Muscle layer of duodenum (tissue), 2 donors: ENCODE measurements around the gene EXOC4.

Experiments used
- H3K27ac ChIP-seq: one replicate; pipeline ENCODE4 v1.7.0; 2013; ENCODE audit warnings: mild to moderate bottlenecking, low read length
- H3K27me3 ChIP-seq: one replicate; pipeline ENCODE4 v1.7.0; 2013; ENCODE audit warnings: low read depth, mild to moderate bottlenecking, control low read depth, low read length
- H3K36me3 ChIP-seq, 2 donors: one replicate each; pipeline ENCODE4 v1.7.0; 2013; ENCODE audit warnings: low read length in 2 of 2, control low read depth in 1 of 2, mild to moderate bottlenecking in 1 of 2; ENCODE audit not compliant: insufficient read depth in 2 of 2, control insufficient read depth in 1 of 2
- H3K4me1 ChIP-seq, 2 donors: one replicate each; pipeline ENCODE4 v1.7.0; 2013; ENCODE audit warnings: low read length in 2 of 2, mild to moderate bottlenecking in 2 of 2, control low read depth in 1 of 2, moderate library complexity in 1 of 2; ENCODE audit not compliant: insufficient read depth in 2 of 2, control insufficient read depth in 1 of 2
- H3K4me3 ChIP-seq, 2 donors: one replicate each; pipeline ENCODE4 v1.7.0; 2013; ENCODE audit warnings: low read length in 2 of 2, low read depth in 1 of 2, mild to moderate bottlenecking in 1 of 2
- H3K9me3 ChIP-seq, 2 donors: one replicate each; pipeline ENCODE4 v1.7.0; 2013; ENCODE audit warnings: low read length in 2 of 2, control low read depth in 1 of 2, mild to moderate bottlenecking in 1 of 2; ENCODE audit not compliant: control insufficient read depth in 1 of 2
- donor health status: healthy.

The EXOC4 gene

DNA sequence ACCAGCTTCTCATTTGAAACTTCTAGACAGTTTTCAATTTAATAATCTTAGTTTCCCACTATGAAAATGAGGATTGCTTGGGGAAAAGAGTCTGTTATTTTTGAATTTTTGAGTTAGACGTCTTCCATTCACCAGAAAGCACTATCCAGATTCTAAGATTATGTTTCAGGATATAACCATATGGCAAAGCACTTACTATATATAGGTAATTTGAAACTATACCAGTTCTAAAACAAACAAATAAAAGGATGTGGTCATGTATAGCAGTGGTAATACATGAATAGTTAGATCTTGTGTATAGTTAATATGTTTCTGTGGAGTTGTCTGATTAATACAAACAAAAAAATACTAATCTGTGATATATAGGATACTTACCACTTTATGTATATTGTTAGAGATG, 320.0 kb downstream of the EXOC4 start:
- Histone ChIP-seq H3K9me3 (no peaks in the 10 kb centered on the region), H3K27ac (no peak overlapping the region), H3K27me3 (no peaks in the 10 kb centered on the region), H3K4me3 (no peak overlapping the region), H3K4me1 (no peaks in the 10 kb centered on the region), H3K36me3 (no peaks in the 10 kb centered on the region)

DNA sequence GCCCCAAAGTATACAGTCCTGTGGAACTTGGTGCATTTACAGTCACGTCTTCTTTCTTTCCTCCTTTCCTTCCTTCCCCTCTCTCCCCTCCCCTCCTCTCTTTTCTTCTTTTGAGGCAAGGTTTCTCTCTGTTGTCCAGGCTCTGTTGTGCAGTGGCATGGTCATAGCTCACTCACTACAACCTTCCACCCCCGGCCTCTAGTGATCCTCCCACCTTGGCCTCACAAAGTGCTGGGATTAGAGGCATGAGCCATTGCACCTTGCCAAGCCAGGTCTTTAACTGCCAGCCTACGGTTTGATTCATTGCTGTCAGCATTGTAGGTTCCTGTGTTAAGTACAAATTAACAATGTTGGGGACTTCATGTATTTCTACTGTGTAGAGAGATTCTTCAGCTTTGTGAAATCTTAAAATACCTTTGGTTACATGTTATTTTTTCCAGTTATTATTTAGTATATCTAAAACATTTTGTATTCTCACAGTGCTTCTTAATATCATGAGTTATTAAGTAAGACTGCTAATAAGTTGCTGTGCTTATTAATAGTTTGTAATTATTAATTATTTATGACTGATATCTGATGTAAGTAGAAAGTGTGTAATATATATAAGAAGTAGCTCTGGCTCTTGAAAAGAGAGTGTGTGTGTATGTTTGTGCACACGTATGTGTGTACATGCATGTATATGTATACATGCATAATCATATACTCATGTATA, 320.8 kb downstream of the EXOC4 start:
- no peak overlapping the region for H3K4me3 ChIP-seq

DNA sequence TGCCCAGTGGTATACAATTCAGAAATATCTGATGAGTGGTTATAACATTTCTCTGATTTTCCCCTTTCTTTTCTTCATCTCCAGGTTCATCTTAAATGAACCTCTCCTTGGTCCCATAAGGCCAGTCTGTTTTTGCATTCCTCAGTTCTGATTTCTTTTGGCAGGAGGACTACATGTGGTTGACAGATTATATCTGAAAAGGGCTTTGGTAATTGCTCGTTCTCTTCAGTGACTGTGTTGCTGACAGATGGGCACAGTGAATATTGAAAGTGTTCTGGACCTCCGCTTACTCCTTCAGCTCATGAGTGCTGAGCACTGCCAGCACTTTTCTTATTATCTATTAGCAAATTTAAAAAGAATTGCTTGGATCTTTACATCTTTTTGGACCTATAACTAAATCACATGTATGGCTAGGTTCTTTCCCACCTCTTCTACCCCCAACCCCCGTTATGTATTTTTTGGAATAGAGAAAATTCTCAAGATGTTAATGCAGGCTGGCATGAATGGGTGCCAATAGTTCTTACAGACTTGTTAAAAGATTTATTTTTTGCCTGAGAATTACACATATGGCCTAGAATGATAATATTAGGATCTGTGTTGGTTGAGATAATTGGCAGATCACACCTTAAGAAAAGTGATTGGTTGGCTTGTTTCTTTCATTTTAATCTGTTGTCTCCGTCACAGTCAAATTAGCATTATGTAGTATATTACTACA, 323.0 kb downstream of the EXOC4 start:
- Histone ChIP-seq H3K36me3 (no peaks in the 10 kb centered on the region), H3K27ac (no peak overlapping the region), H3K27me3 (no peaks in the 10 kb centered on the region), H3K4me3 (no peak overlapping the region), H3K4me1 (no peaks in the 10 kb centered on the region), H3K9me3 (no peaks in the 10 kb centered on the region)

More for the DNA sequence above, 320.8 kb downstream of the EXOC4 start:
- Histone ChIP-seq H3K27ac (no peak overlapping the region), H3K36me3 (no peaks in the 10 kb centered on the region), H3K4me1 (no peaks in the 10 kb centered on the region), H3K27me3 (no peaks in the 10 kb centered on the region), H3K9me3 (no peaks in the 10 kb centered on the region)

DNA sequence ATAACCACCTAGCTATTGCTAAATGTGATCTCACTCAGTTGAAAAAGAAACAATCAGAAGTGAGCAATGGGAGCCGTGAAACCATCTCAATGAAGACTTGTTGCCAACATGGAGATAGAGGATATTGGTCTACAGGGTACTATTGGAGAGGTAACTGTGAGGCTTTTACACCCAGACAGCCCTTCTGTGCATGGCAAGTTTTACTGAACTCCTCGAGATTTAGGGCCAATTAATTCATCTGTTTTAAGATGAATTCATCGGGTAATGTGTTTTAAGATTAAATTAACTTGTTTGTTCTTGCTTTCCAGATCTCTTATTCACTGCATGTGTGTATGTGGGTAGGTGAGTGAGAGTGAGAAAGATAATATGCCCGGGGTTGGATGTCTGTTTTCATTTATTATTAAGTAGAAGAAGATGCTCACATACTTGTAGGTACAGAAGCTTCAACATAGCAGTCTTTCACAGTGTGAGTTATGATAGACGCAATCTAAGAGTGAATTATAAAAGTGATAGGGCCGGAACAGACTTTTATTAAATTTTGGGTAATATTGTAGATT, 323.8 kb downstream of the EXOC4 start:
- Histone ChIP-seq H3K4me1 (no peaks in the 10 kb centered on the region), H3K27ac (no peak overlapping the region)

DNA sequence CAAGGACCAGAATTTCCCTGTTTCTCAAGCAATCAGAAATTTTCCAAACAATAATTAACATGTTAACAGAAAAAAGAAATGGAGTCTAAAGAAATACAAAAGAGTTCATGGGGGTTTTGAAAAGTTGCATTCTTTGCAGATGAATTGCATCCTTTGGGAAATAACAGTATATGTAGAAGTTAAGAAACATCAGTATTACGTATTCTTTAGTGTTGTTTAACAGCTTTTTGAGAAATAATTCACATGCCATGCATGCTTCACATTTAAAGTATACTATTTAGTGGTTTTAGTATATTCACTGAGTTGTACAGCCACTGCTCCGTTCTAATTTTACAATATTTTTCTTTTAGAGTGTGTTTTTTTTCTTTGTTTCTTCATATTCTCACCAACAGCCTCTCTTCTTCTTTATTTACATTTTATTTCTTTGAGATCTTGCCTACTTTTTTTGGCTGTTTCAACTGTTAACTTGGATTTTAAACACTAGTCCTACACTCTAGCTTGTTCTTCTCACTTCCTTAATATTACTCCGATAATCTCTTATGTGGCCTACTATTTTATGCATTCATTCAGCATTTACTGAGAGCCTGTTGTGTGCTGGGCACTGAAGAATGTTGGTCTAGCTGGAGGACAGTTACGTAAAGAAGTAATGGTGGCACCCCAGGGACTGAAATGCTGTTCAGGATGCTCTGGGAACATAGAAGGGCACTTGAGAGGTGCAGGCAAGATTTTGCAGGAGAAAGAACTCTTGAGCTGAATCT, 330.1 kb downstream of the EXOC4 start:
- Histone ChIP-seq H3K9me3 (no peaks in the 10 kb centered on the region), H3K27ac (no peak overlapping the region), H3K36me3 (no peaks in the 10 kb centered on the region), H3K27me3 (no peaks in the 10 kb centered on the region), H3K4me3 (no peak overlapping the region), H3K4me1 (peaks cover 0 to 3% of the 10 kb centered on the region in 2 donors)

More for the DNA sequence above, 323.8 kb downstream of the EXOC4 start:
- Histone ChIP-seq H3K4me3 (no peak overlapping the region), H3K36me3 (no peaks in the 10 kb centered on the region), H3K9me3 (no peaks in the 10 kb centered on the region), H3K27me3 (no peaks in the 10 kb centered on the region)

DNA sequence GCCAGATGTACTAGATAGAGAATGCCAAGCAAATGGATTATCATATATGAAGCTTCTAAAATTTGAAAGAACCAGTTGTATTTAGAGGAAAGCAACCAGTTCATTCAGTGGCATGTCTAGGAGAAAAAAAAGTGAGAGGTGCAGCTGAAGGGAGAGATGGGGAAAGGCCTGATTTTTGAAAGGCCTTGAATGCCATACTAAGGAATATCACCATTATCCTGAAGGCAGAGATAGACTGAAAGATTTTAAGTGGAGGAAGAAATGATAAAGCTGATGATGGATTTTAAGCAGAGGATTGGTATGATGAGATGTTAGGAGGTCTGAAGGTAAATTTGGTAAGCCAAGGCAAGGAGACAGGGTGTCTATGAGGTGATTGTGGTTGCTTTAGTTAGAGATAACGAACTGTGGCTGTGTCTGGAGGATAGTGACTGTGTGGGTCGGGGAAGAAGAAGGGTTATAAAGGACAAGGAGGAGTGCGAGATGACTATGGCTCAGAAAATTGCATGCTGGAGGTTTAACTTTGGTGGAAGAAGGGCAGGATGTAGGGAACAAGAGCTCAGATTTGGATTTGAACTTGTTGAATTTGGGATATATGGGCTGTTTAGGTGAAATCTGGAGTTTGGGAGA, 330.8 kb downstream of the EXOC4 start:
- H3K36me3 ChIP-seq: no peaks in the 10 kb centered on the region
- no peaks in the 10 kb centered on the region for H3K9me3 ChIP-seq
- H3K27ac ChIP-seq: no peak overlapping the region
- no peaks in the 10 kb centered on the region for H3K27me3 ChIP-seq
- H3K4me3 ChIP-seq: no peak overlapping the region
- peaks cover 0 to 3% of the 10 kb centered on the region in 2 donors for H3K4me1 ChIP-seq

DNA sequence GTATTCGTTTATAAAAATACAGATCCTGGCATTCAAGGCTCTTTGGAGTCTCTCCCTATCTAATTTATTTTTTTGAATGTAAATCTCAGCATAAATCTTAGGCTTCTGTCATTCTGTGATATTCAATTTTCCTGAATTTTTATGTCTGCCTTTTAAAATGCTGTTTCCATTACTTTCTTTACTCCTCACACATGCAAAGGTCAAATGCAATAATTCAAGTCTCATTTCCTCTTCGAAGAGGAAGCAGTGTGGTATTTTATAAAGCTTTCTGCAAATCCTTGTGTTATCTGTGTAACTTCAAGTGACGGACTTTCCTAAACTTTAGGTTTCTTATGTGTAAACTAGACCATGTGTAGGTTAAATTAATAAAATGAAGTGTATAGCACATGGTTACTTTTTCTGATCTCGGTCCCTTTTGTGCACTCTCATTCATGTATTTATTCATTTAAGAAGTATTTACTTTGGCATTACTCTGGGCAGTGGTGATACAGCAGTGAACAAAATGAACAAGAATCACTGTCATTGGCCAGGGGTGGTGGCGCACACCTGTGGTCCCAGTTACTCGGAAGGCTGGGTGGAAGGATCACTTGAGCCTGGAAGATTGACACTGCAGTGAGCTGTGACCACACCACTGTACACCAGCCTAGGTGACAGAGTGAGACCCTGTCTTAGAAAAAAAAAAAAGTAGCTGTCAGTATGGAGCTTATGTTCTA, 332.2 kb downstream of the EXOC4 start:
- H3K36me3 ChIP-seq: no peaks in the 10 kb centered on the region
- H3K4me3 ChIP-seq: no peak overlapping the region
- H3K9me3 ChIP-seq: no peaks in the 10 kb centered on the region
- peaks cover 0 to 3% of the 10 kb centered on the region in 2 donors for H3K4me1 ChIP-seq
- no peaks in the 10 kb centered on the region for H3K27me3 ChIP-seq
- H3K27ac ChIP-seq: no peak overlapping the region

DNA sequence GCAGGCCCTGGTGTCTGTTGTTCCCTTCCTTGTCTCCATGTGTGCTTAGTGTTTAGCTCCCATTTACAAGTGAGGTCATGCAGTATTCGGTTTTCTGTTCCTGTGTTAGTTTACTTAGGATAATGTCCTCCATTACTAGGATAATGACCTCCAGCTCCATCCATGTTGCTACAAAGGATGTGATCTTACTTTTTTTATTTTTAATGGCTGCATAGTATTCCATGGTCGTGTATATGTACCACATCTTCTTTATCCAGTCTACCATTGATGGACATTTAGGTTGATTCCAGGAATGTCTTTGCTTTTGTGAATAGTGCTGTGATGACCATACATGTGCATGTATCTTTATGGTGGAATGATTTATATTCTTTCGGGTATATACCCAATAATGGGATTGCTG, 333.4 kb downstream of the EXOC4 start:
- Histone ChIP-seq H3K27me3 (no peaks in the 10 kb centered on the region), H3K9me3 (no peaks in the 10 kb centered on the region), H3K4me3 (no peak overlapping the region), H3K36me3 (no peaks in the 10 kb centered on the region), H3K27ac (no peak overlapping the region), H3K4me1 (peaks cover 0 to 3% of the 10 kb centered on the region in 2 donors)

DNA sequence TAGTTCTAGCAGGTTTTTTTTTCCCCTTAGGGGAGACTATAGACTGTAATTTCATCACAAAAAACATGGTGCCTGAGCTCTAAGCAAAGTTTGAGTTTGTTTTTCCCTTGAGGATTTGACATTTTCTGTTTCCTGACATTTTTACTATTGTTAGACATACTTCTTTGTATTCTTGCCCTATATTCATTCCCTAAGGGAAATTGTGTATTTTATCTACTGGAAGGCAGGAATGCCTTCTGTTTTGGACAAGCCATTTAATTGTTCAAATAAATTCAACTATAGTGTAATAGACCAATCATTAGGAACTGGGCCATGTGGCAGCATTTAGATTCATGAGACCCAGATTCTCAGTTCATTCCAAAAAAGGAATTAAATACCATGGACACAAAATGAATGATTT, 335.0 kb downstream of the EXOC4 start:
- Histone ChIP-seq H3K27me3 (no peaks in the 10 kb centered on the region), H3K4me3 (no peak overlapping the region), H3K9me3 (no peaks in the 10 kb centered on the region), H3K27ac (no peak overlapping the region), H3K4me1 (peaks cover 0 to 3% of the 10 kb centered on the region in 2 donors), H3K36me3 (no peaks in the 10 kb centered on the region)

DNA sequence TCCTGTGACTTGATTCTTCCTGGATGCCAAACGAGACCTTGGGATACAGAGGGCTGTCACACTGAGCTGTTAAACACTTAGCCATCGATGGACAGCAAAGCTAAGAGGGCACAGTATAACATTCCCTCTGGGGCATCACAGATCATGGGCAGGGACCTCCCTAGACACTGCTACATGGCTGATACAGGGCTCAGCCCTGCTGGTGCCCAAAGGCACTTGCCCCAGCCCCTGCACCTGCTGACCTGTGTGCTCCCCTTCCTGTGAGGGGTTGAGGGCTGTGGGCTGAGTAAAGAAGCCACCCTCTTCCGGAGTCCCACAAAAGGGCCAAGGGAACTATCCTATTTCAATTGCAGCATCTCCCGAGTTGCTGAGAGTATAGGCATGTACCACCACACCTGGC, 337.9 kb downstream of the EXOC4 start:
- H3K27ac ChIP-seq: no peak overlapping the region
- peaks cover 0 to 3% of the 10 kb centered on the region in 2 donors for H3K4me1 ChIP-seq
- no peaks in the 10 kb centered on the region for H3K36me3 ChIP-seq
- H3K9me3 ChIP-seq: no peaks in the 10 kb centered on the region
- no peaks in the 10 kb centered on the region for H3K27me3 ChIP-seq
- H3K4me3 ChIP-seq: no peak overlapping the region
